ENCODE results near the gene STRIT1.

The STRIT1 gene

DNA sequence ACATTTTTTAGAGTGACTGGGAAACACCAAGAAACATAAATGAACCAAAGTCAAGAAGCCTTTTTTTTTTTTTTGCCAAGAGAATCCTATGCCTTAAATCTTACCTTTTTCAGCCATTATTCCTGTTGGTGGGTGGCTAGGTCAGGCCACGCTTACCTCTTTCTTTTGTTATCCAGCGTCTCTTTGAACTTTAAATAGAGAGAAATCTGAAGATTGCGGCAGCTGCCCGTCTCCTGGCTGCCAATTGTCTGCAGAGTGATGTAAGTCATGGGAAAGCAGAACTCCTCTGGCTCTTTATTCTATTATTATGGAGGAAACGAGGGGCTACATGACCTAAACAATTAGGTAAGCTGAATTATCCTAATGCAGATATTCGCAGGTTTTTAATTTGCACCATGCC, at the start of gene STRIT1:
STRIT1 (minus strand) TSS at position 168 of the 400 bp plus-strand sequence.
- H3K4me3 ChIP-seq (ENCODE audit: low read depth, low read length) = no peak within 1 kb of the TSS

DNA sequence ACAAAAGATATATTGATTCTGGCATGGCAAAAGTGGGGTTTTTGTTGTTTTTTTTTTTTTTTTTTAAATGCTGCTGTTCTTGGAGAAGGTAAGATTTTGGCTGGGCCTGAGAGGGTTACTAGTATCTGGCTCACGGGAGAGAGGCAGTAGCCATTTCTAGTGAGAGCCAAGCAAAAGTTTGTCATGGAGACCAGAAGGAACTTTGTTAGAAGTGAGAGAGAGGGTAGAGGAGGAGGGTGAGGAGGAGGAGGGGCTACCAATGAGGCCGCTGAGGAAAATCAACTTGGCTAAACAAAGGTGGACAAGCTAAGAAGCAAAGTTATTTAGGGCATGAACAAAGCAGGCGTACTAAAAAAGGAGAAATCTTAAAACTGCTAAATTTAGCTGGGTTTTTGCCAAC, 48.9 kb upstream of the STRIT1 start:
- H3K4me3 ChIP-seq (ENCODE audit: low read depth, low read length) = no peak overlapping the region

DNA sequence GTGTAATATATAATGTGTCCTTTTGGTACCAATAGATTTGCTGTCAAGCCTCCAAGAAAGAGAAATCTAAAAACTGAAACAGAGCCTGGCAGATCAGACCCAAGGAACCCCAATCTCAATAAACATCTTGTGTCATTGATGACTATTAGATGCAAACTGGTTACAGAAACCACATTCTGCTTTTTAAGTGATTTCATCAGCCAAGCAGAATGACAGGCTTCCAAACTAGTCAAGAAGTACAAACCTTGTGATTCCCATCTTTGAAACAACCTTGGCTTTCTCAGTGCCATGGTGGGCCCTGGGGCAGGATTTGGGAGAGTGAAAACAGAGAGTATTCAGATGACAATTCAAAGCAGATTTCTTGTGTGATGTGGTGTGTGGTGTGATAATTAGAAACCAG, 45.6 kb upstream of the STRIT1 start:
- H3K4me3 ChIP-seq (ENCODE audit: low read depth, low read length) = no peak overlapping the region

GRCh38 chr3:155335724-155336354, 42.4 kb upstream of the STRIT1 start:
- no peak overlapping the region for H3K4me3 ChIP-seq (ENCODE audit: low read depth, low read length)

- no peak overlapping the region for H3K4me3 ChIP-seq (ENCODE audit: low read depth, low read length)
These were observed 41.6 kb upstream of the STRIT1 start for GRCh38 chr3:155334914-155335723.

DNA sequence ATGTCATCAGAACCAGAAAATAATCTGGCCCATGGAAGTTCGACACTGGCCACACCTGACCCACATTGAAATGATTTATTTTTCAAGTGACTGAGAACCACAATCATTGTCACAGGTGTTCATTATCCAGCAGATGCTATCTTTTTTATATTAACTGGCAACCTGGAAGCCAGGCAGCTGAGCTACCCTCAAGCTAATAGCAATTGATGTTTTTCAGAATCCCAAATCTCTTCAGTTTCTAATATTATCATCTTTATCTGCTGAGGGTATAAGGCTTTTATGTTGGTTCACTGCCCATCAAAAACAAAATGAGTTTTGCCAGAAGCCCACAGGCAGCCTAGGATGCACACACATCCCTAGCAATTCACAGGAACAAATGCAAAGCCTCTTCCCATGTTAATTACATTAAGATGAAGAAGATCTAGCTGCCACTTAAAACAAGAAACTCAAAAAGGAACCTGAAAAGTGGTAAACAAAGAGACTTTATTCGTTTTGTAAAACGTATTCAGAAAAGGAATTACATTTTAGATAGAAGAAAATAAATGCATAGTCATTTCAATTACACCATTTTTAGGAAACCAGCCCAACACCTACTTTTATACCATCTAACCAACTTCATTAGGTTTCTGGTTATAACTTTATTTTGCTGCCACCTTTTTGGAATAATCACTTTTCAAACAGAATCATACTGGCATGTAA, 40.9 kb upstream of the STRIT1 start:
- no peak overlapping the region for H3K4me3 ChIP-seq (ENCODE audit: low read depth, low read length)

GRCh38 chr3:155332716-155333115, 39.2 kb upstream of the STRIT1 start:
- H3K4me3 ChIP-seq (ENCODE audit: low read depth, low read length) = no peak overlapping the region

DNA sequence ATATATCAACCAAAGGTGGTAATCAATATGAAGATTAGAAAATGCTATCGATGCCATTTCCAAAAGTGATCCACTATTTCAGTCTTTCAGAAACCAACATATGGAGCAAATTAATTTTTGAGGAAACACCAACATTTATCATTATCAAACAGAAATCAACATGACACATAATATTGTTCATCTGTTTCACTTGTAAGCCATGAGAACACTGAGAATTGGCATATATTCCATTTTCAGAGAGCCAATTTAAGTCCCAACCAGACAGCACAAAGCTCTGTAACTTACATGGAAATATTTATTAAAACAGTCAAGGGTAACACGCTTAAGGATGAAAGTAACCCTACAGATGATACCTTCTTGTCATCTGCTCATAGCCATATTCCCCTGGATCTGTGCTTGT, 37.6 kb upstream of the STRIT1 start:
- H3K4me3 ChIP-seq (ENCODE audit: low read depth, low read length) = no peak overlapping the region

- H3K4me3 ChIP-seq (ENCODE audit: low read depth, low read length) = no peak overlapping the region
These were observed 36.9 kb upstream of the STRIT1 start for GRCh38 chr3:155330370-155330769.

GRCh38 chr3:155329513-155330048, 36.1 kb upstream of the STRIT1 start:
- H3K4me3 ChIP-seq (ENCODE audit: low read depth, low read length) = no peak overlapping the region

DNA sequence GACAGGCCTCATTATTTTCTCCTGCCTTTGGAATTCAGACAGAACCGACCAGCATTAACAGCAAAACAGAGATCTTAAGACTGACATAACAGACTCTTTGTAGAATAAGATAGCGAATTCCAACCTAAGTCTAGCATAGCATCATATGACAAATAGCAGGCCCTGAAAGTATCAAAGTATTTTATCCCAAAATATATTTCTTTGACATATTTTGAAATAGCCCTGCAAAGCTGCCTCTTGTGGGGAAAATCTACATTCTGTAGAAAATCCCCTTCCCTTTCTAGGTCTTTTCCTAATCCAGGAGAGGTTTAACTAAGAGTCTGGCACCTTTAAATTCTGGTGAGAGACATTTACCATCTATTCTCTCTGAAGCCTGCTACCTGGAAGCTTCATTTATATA, 34.4 kb upstream of the STRIT1 start:
- no peak overlapping the region for H3K4me3 ChIP-seq (ENCODE audit: low read depth, low read length)

- no peak overlapping the region for H3K4me3 ChIP-seq (ENCODE audit: low read depth, low read length)
These were observed 33.9 kb upstream of the STRIT1 start for GRCh38 chr3:155327430-155327829.

DNA sequence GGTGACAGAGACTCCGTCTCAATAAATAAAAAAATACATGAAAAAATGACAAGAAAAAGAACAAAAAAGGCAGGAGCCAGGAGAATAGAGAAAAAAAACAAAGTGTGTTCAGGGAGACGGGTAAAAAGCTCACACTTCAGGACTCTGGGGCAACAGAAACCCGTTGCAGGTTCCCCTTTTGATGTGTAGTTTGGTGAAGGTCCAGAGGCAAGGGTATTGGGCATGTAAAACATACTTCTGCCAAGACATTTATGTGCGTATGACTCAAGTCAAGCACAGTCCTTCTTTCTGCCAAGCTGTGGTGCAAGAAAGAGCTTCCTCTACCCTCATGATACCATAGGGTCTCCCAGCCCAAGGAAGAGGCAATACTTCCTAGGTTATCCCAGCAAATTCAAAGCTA, 33.4 kb upstream of the STRIT1 start:
- no peak overlapping the region for H3K4me3 ChIP-seq (ENCODE audit: low read depth, low read length)

DNA sequence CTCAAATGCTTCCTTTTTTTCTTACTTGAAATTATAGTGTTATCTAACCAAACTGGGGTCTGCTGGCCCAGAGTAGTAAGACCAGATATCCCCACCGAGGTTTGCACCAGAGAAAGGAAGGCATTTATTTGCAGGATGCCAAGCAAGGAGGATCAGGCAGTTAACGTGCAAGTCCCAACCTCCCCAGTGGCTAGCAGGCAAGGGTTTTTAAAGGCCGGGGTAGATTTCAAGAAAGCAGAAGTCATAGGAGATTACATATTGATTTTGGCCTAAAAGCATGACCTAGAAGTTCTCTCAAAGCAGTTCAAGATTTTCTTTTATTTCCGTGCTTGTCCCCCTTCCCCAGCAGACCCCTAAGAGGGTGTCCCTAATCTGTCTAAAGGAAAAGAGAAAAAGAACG, 32.8 kb upstream of the STRIT1 start:
- H3K4me3 ChIP-seq (ENCODE audit: low read depth, low read length) = no peak overlapping the region

- H3K4me3 ChIP-seq (ENCODE audit: low read depth, low read length) = no peak overlapping the region
These were observed 31.9 kb upstream of the STRIT1 start for GRCh38 chr3:155325263-155325835.

DNA sequence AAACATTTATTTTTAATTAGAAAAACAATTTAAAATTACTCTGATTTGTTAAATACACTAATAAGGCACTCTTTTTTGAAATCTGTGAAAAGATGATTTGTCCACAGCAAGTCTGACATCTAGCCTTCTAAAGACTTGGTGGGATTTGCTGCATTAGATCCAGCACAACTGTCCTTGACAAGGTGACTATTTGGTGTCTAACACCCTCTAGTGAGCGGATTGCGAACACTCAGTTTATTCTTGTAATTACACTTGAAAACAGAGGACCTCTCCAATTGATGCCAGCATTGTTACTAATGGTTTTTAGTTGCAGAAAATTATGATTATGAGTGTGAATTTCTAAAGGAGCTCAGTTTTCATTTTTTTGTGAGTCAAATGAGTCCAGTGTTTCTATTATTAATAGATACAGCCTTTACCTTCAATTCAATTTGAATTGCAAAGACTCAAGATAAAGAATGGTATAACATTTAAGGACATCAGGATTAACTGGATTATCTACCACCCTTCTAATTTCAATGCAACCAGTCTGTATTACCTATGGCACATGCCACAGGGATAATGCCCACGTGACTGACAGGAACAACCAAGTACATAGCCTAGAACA, 29.7 kb upstream of the STRIT1 start:
- no peak overlapping the region for H3K4me3 ChIP-seq (ENCODE audit: low read depth, low read length)

DNA sequence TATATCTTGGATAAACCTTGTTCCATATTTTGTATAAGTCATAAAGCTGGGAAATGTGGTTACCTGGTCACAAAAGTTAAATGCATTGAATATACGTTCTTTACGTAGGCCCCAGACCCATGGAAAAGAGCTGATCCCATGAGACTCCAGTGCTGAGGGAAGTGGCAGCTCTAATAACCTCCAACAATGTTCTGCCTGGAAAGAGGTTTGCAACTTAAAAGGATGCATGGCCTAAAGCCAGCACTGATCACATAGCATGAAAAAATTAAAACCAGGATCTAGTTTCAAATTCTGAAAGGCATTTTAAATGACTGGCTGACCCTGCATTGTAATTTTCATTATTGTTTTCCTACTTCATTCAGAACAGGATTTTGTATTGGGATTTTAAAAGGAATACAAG, 27.9 kb upstream of the STRIT1 start:
- no peak overlapping the region for H3K4me3 ChIP-seq (ENCODE audit: low read depth, low read length)

DNA sequence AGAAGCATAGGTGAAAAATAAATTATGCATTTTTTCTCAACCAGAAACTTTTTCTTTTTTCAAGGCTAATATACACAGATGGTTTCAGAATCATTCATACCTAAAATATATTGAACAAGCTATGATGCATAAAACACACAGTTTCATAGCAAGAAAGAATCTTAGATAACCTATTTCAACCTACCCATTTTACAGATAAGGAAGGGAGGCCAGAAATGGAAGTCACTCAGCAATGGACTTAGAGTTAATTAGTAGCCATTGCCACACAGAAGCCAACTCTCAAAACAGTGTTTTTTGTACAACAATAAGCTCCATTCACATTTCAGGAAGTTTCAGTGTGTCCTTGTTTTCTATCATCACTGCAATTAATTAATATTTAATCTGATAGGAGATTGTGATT, 27.5 kb upstream of the STRIT1 start:
- H3K4me3 ChIP-seq (ENCODE audit: low read depth, low read length) = no peak overlapping the region

DNA sequence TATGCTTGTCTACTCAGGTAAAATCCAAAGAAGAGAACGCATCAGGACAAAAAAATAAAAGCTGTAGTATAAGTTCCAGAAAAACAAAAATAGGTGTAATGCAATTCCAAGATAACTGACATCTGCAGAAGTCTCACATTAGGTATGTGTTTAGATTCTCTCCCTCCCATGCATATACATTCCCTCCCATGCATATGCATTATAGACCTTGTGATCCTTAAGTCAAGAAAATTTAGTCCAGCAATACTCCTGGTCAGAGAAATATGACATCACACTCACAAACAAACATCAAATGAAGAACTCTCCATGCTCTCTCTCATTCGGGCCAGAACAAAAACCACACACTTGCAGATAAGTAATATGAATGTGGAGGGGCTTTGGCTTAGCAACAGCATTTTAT, 25.3 kb upstream of the STRIT1 start:
- H3K4me3 ChIP-seq (ENCODE audit: low read depth, low read length) = no peak overlapping the region

DNA sequence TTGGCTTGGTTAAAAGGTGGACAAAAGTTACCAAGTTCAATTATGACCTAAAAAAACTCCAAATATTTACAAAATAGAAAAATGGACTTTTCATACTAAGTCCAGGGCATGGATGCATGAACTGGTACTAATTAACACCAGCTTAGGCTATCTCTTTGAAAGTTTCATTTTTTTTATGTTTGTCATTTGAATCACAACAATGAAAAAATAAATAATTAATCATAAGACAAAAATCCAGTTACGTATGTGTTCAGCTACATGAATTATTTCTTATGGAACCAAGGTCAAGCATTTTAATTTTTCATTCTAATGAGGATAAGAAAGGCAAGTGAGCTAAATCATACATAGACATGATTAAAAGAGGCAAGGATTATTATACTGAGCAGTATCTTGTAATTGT, 23.7 kb upstream of the STRIT1 start:
- no peak overlapping the region for H3K4me3 ChIP-seq (ENCODE audit: low read depth, low read length)

GRCh38 chr3:155316426-155316825, 22.9 kb upstream of the STRIT1 start:
- H3K4me3 ChIP-seq (ENCODE audit: low read depth, low read length) = no peak overlapping the region

All from iPS-11a (cell line).